ENCODE results near the gene CD109.
"Not testable (repeated sequence)": the region's sequence is repeated elsewhere in the genome, so short reads cannot be mapped to it uniquely, and the experiment has no call there.

Gene CD109

GRCh38 chr6:73695619-73696421, at the start of gene CD109:
Gene CD109 (plus strand): TSS chr6:73696203. CDS start chr6:73696216, 13 bp downstream.
- DNase-seq = peak; percentile 51

- no peak for DNase-seq
These were observed 47.8 kb upstream of the CD109 start for GRCh38 chr6:73648166-73648565.

DNA sequence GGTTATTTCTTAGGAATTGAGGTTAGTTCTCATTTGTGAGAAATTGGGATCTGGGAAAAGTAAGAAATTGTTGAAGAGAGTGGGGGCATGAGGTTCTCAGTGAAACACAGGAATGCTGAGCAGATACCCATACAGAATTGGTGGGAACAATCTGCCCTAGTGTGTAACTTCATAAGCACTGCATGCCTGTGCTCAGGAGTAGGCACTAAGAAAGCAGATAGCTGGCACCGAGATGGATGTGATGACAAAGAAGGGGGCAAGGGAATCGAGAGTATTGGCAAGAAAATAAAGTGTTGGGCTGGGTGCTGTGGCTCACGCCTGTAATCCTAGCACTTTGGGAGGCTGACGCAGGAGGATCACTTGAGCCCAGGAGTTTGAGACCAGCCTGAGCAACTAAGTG, 46.2 kb upstream of the CD109 start:
- no peak for DNase-seq

- DNase-seq = peak; percentile 48
These were observed 43.1 kb upstream of the CD109 start for GRCh38 chr6:73652637-73653570.

DNA sequence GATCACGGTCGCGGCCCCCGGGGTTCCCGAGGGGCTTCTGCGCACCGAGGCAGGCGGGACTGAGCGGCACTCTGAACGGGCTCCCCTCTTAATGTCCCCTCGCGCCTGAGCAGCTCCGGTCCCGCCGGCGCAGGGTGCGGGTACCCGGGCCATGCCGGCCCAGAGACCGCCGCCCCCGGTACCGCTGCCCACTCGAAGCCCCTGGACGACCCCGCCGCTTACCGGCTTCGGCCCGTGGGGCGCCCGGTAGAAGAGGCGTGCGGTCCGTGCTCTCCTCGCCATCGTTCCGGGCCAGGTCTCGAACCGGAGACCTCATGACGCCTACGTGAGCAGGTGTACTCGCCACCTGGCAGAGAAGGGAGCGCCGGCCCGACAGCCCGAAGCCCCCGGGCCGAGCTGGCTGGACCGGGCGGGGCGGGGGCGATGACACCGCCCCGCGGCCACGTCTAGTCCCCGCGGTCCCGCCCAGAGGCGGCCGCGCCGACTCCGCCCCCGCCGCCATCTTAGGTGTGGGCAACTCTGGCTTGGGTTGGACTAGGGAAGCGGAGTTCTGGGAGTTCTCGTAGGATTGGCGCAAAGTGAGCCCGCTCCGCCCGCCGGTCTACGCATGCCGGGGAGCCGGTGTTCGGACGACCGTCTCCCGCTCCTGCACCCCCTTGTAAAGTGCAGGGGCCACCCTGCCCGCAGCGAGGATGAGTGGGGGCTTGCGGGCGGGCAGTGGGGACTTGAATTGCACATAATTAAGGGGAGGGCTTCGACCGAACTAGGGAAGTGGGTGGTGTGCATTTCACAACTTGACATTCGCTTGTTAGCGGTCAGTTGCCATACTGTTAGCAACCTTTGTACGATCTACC, 42.2 kb upstream of the CD109 start, which contains the start of gene SLC17A5:
Gene SLC17A5, minus strand, starts transcription at position 422 of the 854 bp plus-strand sequence. Its CDS starts 106 bp downstream, at position 316.
- peak; percentile 88 for DNase-seq

- DNase-seq = no peak
These were observed 40.6 kb upstream of the CD109 start for GRCh38 chr6:73655341-73655917.

- DNase-seq = no peak
These were observed 39.4 kb upstream of the CD109 start for GRCh38 chr6:73656531-73657145.

DNA sequence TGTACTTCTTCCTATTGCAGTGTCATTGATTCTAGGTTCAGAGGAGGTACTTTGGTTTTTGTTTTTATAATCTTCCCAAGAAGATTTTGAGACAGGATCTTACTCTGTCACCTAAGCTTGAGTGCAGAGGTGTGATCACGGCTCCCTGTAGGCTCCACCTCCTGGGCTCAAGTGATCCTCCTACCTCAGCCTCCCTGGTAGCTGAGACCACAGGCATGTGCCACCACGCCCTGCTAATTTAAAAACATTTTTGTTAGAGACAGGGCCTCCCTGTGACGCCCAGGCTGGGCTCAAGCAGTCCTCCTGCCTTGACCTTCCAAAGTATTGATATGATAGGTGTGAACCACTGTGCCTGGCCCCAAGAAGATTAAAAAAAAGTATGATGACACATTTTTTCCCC, 38.8 kb upstream of the CD109 start:
- no peak for DNase-seq

DNA sequence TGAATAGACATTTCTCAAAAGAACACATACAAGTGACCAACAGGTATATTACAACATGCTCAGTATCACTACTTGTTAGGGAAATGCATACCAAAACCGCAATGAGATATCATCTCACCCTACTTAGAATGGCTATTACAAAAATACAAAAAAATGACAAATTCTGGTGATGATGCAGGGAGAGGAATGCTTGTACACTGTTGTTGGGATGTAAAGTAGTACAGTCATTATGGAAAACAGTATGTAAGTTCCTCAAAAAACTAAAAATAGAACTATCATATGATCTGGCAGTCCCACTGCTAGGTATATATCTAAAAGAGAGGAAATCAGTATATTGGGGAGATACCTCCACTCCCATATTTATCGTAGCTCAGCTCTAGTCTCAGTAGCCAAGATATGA, 31.3 kb upstream of the CD109 start:
- no peak for DNase-seq

GRCh38 chr6:73665686-73666319, 30.2 kb upstream of the CD109 start:
- no peak for DNase-seq

GRCh38 chr6:73666393-73666792, 29.6 kb upstream of the CD109 start:
- no peak for DNase-seq

DNA sequence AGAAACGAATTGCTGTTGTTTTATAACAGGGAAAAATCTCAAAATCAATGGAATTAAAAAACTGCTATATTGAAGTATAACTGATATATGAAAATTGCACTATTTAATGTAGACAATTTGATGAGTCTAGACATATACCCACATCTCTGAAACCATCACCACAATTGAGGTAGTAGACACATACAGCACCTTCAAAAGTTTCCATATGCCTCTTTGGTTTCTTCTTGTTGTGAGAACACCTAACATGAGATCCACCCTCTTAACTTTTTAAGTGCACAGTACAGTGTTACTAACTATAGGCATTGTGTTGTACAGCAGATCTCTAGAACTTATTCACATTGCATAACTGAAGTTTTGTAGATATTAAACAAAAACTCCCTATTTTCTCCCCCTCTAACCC, 28.2 kb upstream of the CD109 start:
- no peak for DNase-seq

DNA sequence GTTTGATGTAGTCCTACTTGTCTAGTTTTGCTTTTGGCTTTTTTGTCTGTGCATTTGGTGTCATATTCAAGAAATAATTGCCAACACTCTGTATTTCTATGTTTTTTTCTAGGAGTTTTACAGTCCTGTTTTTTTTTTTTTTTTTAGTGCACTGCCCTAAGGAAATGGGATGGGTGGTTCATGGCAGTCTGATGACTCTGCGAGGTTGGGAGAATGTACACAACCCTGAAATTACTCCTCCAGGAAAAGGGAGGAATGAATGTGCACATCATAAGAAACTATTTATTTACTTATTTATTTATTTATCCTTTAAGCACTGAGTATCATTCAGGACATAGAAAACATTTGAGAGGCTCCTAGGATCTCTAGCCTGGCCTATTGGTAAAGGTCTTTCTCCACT, 27.0 kb upstream of the CD109 start:
- no peak for DNase-seq

DNA sequence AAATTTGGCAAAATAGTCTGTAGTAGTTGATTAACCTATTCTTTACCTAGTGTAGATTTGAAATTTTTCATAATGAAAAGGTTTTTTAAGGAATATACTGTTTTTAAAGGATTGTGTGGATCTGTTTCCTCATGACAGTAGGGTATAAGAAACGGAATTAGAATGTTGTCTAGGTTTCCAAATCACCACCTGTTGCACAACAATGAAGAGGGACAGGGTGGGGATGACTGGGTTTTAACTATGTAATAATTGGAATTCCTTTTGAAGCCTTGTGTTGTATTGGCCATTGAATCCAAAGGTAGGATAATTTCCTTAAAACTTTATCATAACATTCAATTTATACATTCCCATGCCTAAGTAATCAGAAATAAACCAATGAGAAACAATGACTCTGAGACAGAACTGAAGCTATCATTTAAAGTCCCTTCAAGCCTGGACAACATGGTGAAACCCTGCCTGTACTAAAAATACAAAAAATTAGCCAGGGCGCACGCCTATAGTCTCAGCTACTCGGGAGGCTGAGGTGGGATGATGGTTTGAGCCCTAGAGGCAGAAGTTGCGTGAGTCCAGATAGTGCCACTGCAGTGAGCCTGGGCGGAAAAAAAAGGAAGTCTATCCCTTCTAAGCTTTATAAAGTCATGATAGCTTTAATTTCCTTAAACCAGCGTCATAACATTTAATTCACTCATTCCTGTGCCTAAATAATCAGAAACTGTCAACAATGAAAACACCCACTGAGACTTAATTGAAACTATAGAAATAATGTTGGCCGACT, 23.9 kb upstream of the CD109 start:
- no peak for DNase-seq

DNA sequence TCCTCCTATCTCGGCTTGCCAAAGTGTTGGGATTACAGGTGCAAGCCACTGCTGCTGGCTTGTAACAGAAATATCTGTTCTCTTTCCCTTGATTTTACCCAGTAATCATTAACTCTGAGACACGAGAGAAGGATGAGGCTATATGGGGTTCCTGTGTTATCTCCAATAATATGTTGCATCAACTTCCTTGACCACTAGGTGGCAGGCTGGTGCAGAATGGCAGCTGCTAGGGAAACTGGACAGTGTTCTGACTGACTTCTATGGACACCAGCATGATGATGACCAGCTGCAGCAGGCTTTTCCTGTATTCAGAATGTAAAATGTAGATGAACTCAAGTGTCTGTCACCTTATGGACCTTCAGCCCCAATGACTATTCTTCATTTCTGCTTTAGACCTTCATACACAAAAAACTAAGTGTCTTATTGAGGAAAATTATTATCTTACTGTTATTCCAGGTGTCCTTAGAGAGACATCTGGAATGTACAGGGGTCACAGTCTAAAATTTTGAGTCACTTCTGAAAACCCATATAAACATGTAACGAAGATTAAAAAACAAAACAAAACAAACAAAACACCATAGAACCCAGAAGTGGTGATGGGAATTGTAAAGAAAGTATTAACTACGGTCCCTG, 20.4 kb upstream of the CD109 start:
- DNase-seq = peak; percentile 66

GRCh38 chr6:73679009-73679408, 17.0 kb upstream of the CD109 start:
- no peak for DNase-seq

GRCh38 chr6:73679846-73680245, 16.2 kb upstream of the CD109 start:
- DNase-seq = not testable (repeated sequence)

- no peak for DNase-seq
These were observed 15.6 kb upstream of the CD109 start for GRCh38 chr6:73680289-73680918.

- not testable (repeated sequence) for DNase-seq
These were observed 12.4 kb upstream of the CD109 start for GRCh38 chr6:73683574-73683973.

- DNase-seq = no peak
These were observed 7.7 kb upstream of the CD109 start for GRCh38 chr6:73688351-73688750.
